ENCODE results near the gene POFUT1. TPM values are rescaled to one million over a fixed set of nuclear protein-coding genes. Genes with fewer than 3 reads are reported as not detected.

The POFUT1 gene
- total and polyA plus RNA-seq, 9 of the 15 experiments (the other 6 are each of a cell fraction or from before 2014, with no cell fraction given): 3.5 to 44.7 (median 23.5) TPM

DNA sequence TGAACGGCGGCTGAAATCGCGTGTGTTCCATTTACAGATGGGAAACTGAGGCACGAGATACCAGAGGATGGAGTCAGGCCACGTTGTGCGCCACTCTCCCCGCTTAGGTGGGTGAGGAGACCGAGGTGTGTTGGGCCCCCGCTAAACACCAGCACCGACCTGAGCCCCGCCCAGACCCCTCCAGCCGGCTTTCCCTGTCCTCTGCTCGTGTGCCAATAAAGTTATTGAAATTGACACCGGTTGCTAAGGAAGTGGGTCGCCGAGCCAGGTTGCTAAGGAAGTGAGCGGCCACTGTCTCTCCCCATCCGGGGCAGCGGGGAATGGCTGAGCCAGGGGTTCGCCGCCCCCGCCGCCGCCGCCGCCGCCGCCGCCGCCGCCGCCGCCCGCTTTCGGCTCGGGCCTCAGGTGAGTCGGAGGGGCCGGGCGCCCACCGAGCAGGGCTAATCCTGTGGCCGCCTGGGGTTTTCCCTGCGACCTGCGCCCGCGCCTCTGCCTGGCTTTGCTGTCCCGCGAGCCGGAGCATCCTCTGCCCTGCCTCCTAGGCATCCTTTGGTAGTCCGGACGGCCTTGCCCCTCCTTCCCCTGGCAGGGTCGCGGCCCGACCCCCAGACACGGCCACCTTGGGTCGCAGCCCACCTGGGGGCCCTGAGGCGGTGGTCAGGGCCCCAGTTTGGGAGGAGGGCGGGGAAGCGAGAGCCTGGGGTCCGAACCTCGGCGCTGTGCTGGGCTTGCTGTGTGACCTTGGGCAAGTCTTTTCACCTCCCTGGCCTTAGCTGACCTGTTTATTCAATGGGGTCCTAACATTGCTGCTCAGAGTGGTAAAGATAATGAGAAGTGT is 69.9 kb downstream of the POFUT1 start, which contains the start of gene KIF3B (continued):
- TF ChIP-seq, protein P1, sequence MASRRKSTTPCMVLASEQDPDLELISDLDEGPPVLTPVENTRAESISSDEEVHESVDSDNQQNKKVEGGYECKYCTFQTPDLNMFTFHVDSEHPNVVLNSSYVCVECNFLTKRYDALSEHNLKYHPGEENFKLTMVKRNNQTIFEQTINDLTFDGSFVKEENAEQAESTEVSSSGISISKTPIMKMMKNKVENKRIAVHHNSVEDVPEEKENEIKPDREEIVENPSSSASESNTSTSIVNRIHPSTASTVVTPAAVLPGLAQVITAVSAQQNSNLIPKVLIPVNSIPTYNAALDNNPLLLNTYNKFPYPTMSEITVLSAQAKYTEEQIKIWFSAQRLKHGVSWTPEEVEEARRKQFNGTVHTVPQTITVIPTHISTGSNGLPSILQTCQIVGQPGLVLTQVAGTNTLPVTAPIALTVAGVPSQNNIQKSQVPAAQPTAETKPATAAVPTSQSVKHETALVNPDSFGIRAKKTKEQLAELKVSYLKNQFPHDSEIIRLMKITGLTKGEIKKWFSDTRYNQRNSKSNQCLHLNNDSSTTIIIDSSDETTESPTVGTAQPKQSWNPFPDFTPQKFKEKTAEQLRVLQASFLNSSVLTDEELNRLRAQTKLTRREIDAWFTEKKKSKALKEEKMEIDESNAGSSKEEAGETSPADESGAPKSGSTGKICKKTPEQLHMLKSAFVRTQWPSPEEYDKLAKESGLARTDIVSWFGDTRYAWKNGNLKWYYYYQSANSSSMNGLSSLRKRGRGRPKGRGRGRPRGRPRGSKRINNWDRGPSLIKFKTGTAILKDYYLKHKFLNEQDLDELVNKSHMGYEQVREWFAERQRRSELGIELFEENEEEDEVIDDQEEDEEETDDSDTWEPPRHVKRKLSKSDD (conservative IDR thresholded peaks at IDR 0.05; ENCODE audit: low read length): 0 out of 2 replicates have a peak, but pooled peaks have one; percentile 59
- TF ChIP-seq YY1 (IDR thresholded peaks at IDR 0.05; ENCODE audit: borderline replicate concordance in 1 of 3, control insufficient read depth in 1 of 3, extremely low read depth in 1 of 3, insufficient read depth in 3 of 3, insufficient read length in 1 of 3, insufficient replicate concordance in 2 of 3, low read depth in 1 of 3, low read length in 2 of 3) (peak in 2 of 3 experiments; percentile 71 to 72), BRF2 (IDR thresholded peaks at IDR 0.05; ENCODE audit: borderline replicate concordance, insufficient read depth, insufficient read length) (no peak), HDAC1 (IDR thresholded peaks at IDR 0.05) (peak in 1 of 2 experiments; percentile 63; a peak in 1 of 4 replicates), HNRNPL (IDR thresholded peaks at IDR 0.05; ENCODE audit: low read depth, low read length) (no peak), ZBTB9 (CRISPR knock-in tag; IDR thresholded peaks at IDR 0.05) (no peak), ETV5 (CRISPR knock-in tag; IDR thresholded peaks at IDR 0.05; ENCODE audit: low read depth) (peak; percentile 77; the same call in 1 of the 2 replicates), TAF1 (IDR thresholded peaks at IDR 0.05; ENCODE audit: control insufficient read depth, extremely low read depth, insufficient read depth, low read length, severe bottlenecking) (peak; percentile 35), FOXM1 (IDR thresholded peaks at IDR 0.05; ENCODE audit: low read depth) (no peak), FOXM1 (CRISPR knock-in tag; IDR thresholded peaks at IDR 0.05; ENCODE audit: low read depth) (no peak), PTTG1 (tag; IDR thresholded peaks at IDR 0.05; ENCODE audit: low read depth) (no peak), ZNF133 (CRISPR knock-in tag; IDR thresholded peaks at IDR 0.05) (no peak), ZNF282 (CRISPR knock-in tag; IDR thresholded peaks at IDR 0.05) (no peak), ELF4 (CRISPR knock-in tag; IDR thresholded peaks at IDR 0.05) (peak; percentile 86), ZNF134 (CRISPR knock-in tag; conservative IDR thresholded peaks at IDR 0.05) (no peak), POU5F1 (IDR thresholded peaks at IDR 0.05; ENCODE audit: borderline replicate concordance, low read depth, low read length, partially characterized antibody) (no peak), CBFA2T2 (conservative IDR thresholded peaks at IDR 0.05) (no peak), ESRRA (IDR thresholded peaks at IDR 0.05; ENCODE audit: borderline replicate concordance, low read depth) (peak; percentile 31), RAD51 (IDR thresholded peaks at IDR 0.05; ENCODE audit: borderline replicate concordance, low read depth) (no peak)
- TF ChIP-seq, protein P2, sequence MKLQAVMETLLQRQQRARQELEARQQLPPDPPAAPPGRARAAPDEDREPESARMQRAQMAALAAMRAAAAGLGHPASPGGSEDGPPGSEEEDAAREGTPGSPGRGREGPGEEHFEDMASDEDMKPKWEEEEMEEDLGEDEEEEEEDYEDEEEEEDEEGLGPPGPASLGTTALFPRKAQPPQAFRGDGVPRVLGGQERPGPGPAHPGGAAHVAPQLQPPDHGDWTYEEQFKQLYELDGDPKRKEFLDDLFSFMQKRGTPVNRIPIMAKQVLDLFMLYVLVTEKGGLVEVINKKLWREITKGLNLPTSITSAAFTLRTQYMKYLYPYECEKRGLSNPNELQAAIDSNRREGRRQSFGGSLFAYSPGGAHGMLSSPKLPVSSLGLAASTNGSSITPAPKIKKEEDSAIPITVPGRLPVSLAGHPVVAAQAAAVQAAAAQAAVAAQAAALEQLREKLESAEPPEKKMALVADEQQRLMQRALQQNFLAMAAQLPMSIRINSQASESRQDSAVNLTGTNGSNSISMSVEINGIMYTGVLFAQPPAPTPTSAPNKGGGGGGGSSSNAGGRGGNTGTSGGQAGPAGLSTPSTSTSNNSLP (IDR thresholded peaks at IDR 0.05; ENCODE audit: borderline replicate concordance, low read depth, low read length): no peak

All from K562 (cell line).